ENCODE measurements around the gene DCXR. TPM values are rescaled to one million over a fixed set of nuclear protein-coding genes. Genes with fewer than 3 reads are reported as not detected.

The DCXR gene
- total and polyA plus RNA-seq, 2 of the 4 experiments (the other 2 are of a cell fraction), result 36.6 to 139 TPM

DNA sequence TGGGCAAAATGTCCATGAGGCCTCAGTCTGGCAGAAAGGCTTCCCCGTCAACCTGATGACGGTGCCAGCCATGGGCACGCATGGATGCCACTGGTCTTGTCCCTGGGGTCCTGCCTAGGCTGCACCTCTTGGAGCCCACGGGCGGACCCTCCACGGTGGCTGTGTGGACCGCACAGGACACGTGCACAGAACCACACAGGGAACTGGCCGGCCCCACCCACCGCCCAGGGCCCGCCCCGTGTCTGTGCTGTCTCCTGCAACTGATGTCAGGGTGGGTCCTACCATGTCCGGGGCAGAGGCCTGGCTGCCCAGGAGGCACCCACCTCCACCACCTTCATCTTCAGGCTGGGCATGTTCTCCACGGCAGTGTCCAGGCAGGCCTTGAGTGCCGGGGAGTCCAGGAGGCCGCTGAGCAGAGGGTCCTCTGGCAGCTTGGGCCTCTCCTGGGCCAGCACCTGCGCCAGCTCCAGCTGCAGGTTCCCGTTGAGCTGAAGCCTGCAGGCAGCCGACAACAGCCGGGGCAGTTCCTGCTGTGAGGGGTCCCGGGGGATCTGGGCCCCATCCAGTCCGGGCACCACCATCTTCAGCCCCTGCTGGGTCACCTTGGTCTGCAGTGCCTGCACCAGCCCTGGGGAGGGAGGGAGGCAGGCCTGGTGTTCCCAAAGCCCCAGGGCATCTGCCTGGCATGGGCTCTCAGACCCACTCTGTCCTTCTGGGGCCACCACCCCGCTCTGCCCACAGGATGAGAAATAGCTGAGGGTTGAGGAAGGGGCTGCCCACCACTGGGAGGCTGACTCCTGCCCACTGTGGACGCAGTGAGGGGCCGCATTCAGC, 48.7 kb upstream of the DCXR start (continued):
- TF ChIP-seq, protein P1, sequence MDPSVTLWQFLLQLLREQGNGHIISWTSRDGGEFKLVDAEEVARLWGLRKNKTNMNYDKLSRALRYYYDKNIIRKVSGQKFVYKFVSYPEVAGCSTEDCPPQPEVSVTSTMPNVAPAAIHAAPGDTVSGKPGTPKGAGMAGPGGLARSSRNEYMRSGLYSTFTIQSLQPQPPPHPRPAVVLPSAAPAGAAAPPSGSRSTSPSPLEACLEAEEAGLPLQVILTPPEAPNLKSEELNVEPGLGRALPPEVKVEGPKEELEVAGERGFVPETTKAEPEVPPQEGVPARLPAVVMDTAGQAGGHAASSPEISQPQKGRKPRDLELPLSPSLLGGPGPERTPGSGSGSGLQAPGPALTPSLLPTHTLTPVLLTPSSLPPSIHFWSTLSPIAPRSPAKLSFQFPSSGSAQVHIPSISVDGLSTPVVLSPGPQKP (IDR thresholded peaks at IDR 0.05; ENCODE audit: borderline replicate concordance, low read depth, low read length), result no peak

DNA sequence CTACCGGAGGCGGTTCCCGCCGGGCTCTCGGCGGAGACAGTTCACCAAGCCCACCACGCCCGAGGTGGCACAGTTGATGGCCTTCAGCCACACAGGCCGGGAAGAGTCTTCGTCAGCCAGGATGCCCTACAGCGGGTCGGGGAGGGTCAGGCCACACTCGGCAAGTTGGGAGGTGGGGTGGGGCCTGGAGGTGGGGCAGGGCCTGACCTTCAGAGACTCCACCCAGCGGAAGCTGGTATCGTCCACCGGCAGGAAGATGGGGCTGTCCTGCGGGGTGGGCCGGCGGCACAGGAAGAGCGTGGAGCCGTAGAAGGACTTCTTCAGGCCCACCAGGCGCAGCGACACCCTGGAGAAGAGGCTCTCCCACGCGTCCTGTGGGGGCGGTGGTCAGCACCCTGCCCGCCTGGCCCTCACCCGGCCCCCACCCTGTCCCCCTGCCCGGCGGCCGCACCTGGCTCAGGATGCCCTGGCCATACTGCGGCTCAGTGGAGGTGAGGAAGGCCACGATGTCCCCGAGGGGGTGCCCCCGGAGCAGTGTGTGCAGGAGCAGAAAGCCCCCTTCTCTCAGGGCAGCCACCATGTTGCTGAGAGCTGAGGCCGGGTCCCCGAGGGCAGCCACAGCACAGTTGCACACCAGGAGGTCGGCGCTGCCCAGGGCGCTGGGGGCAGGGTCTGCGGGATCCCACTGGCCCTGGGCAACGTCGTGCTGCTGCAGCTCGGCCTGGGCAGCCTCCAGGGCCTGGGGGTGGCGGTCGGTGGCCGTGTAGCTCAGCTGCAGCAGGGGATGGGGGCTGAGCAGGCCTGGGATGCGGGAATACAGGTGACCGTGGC, 47.7 kb upstream of the DCXR start:
- Histone ChIP-seq H4K5ac (ENCODE audit: low read depth, low read length) (no peak overlapping the region), H3K4ac (ENCODE audit: low read depth, low read length) (no peak overlapping the region), H2AK9ac (replicated peaks; ENCODE audit: low read depth, low read length, poor library complexity) (no peak overlapping the region), H3K27me3 (ENCODE audit: control insufficient read depth, insufficient read depth, low read length) (no peaks in the 10 kb centered on the region), H2AFZ (replicated peaks; ENCODE audit: low read length, poor library complexity) (no peak overlapping the region), H3K4me3 (ENCODE audit: insufficient read depth, low read depth, low read length) (no peak overlapping the region), H3K79me1 (ENCODE audit: low read depth in 1 of 2, low read length in 2 of 2) (no peaks in the 10 kb centered on the region; a peak in 1 of 4 replicates), H4K91ac (ENCODE audit: insufficient read depth, low read depth, low read length) (no peak overlapping the region), H3K9me3 (ENCODE audit: control insufficient read depth, insufficient read depth, low read length) (no peaks in the 10 kb centered on the region), H3K4me1 (ENCODE audit: control insufficient read depth, insufficient read depth, low read length) (no peaks in the 10 kb centered on the region), H3K23ac (ENCODE audit: low read depth, low read length) (no peak overlapping the region), H3K36me3 (ENCODE audit: control insufficient read depth, insufficient read depth, low read length) (peaks cover 96% of the 10 kb centered on the region), H4K20me1 (ENCODE audit: insufficient read depth, low read length) (no peaks in the 10 kb centered on the region; the same call in none of the 2 replicates), H3K18ac (ENCODE audit: low read depth, low read length) (no peak overlapping the region), H3K4me2 (ENCODE audit: low read depth, low read length) (no peak overlapping the region), H3K56ac (ENCODE audit: extremely low read depth, insufficient read depth, low read length) (no peak overlapping the region), H3K9me1 (ENCODE audit: insufficient read depth, low read length) (no peaks in the 10 kb centered on the region), H2BK20ac (ENCODE audit: low read depth, low read length) (no peak overlapping the region), H2AK5ac (ENCODE audit: low read depth, low read length) (no peak overlapping the region), H3K9ac (ENCODE audit: low read depth, low read length) (no peak overlapping the region), H4K8ac (ENCODE audit: low read depth in 2 of 2, low read length in 2 of 2) (no peak overlapping the region), H2BK120ac (ENCODE audit: low read depth, low read length) (no peak overlapping the region), H3K27ac (ENCODE audit: insufficient read depth, low read length) (no peak overlapping the region), H2BK5ac (ENCODE audit: low read depth, low read length, poor library complexity, severe bottlenecking) (no peak overlapping the region), H2BK15ac (ENCODE audit: low read depth, low read length) (no peak overlapping the region), H3K14ac (replicated peaks; ENCODE audit: low read depth, low read length) (no peak overlapping the region)
- ChIA-PET CTCF (no interaction called here), POLR2A (ENCODE audit: unreplicated experiment) (no interaction called here)
- dilution Hi-C loops (cut with HindIII; ENCODE audit: low sequenced_read_pairs, unreplicated experiment), result no loop called here
- no peak for DNase-seq
- no peak for TF ChIP-seq RCOR1 (IDR thresholded peaks at IDR 0.05; ENCODE audit: insufficient replicate concordance, low read length)
- no peak for TF ChIP-seq CHD1 (IDR thresholded peaks at IDR 0.05; ENCODE audit: low read depth, low read length)
- TF ChIP-seq, protein P2, sequence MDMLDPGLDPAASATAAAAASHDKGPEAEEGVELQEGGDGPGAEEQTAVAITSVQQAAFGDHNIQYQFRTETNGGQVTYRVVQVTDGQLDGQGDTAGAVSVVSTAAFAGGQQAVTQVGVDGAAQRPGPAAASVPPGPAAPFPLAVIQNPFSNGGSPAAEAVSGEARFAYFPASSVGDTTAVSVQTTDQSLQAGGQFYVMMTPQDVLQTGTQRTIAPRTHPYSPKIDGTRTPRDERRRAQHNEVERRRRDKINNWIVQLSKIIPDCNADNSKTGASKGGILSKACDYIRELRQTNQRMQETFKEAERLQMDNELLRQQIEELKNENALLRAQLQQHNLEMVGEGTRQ (IDR thresholded peaks at IDR 0.05; ENCODE audit: low read depth, low read length), result no peak
- WGBS, 2 experiments (ENCODE audit: extremely low coverage in 2 of 2, insufficient read length in 1 of 2), result 94% methylated on average over 23 of the region's 49 CpGs; no CpG with 5 or more reads in 1 of the 2 experiments
- in situ Hi-C loops (cut with MboI; ENCODE audit: low sequenced_read_pairs), result no loop called here
- no TSS peak for BruUV-seq (replicated peaks)
- intact Hi-C loops (cut with micrococcal nuclease), result no loop called here
- ATAC-seq (ENCODE audit: low read depth), result no peak

All from IMR-90 (cell line).